Superior temporal gyrus (tissue), 1 donor: ENCODE data around the gene RASIP1.
"Not testable (repeated sequence)": the region's sequence is repeated elsewhere in the genome, so short reads cannot be mapped to it uniquely, and the experiment has no call there.

Experiments
- DNase-seq: peaks from one replicate; pipeline ENCODE4 v3.0.0-alpha.2; 2016; ENCODE audit errors: extremely low spot score

RASIP1 gene

GRCh38 chr19:48731452-48731851 lies 9.0 kb downstream of the RASIP1 start:
- no peak for DNase-seq

- no peak for DNase-seq
Measured at GRCh38 chr19:48728911-48729664, 11.3 kb downstream of the RASIP1 start.

GRCh38 chr19:48726556-48726955 lies 13.9 kb downstream of the RASIP1 start:
- DNase-seq = no peak

- DNase-seq = peak; percentile 75
Measured at GRCh38 chr19:48724796-48725753, 15.3 kb downstream of the RASIP1 start.

GRCh38 chr19:48722196-48722708 lies 18.2 kb downstream of the RASIP1 start:
- no peak for DNase-seq

- peak; percentile 100 for DNase-seq
Measured at GRCh38 chr19:48720613-48721296, 19.7 kb downstream of the RASIP1 start.

- DNase-seq = no peak
Measured at GRCh38 chr19:48720251-48720612, 20.2 kb downstream of the RASIP1 start.

GRCh38 chr19:48719263-48720171 lies 20.9 kb downstream of the RASIP1 start, which contains the start of gene MAMSTR:
Gene MAMSTR (minus strand): TSS chr19:48719725. CDS start chr19:48719031, 694 bp downstream.
- DNase-seq = no peak

GRCh38 chr19:48718711-48719231 lies 21.6 kb downstream of the RASIP1 start:
- no peak for DNase-seq

- not testable (repeated sequence) for DNase-seq
Measured at GRCh38 chr19:48718106-48718505, 22.3 kb downstream of the RASIP1 start.

- peak; percentile 40 for DNase-seq
Measured at GRCh38 chr19:48716562-48717291, 23.7 kb downstream of the RASIP1 start.

GRCh38 chr19:48715681-48716171 lies 24.7 kb downstream of the RASIP1 start:
- DNase-seq = no peak

GRCh38 chr19:48714759-48715675 lies 25.4 kb downstream of the RASIP1 start:
- peak; percentile 10 for DNase-seq

GRCh38 chr19:48713864-48714755 lies 26.3 kb downstream of the RASIP1 start:
- peak; percentile 99 for DNase-seq

GRCh38 chr19:48713041-48713863 lies 27.2 kb downstream of the RASIP1 start:
- DNase-seq = no peak

- no peak for DNase-seq
Measured at GRCh38 chr19:48711106-48711662, 29.2 kb downstream of the RASIP1 start.
